Natural killer cell (primary cell): ENCODE data around the gene SLC2A4. TPM values are rescaled to one million over a fixed set of nuclear protein-coding genes. Genes with fewer than 3 reads are reported as not detected.
"Not testable (repeated sequence)": the region's sequence is repeated elsewhere in the genome, so short reads cannot be mapped to it uniquely, and the experiment has no call there.

Experiments
- ATAC-seq, 3 donors: fragments of 150-1000 bp in 2 of 3; fragments of 200-7000 bp in 1 of 3; cut with Tn5 transposase; 1 replicate in 1 of 3; 2 replicates in 2 of 3; pipeline ENCODE4 v1.10.0; 2021; ENCODE audit warnings: mild to moderate bottlenecking in 2 of 3, moderate library complexity in 2 of 3
- DNase-seq, 2 donors: peaks; one replicate each; pipeline versions ENCODE4 v3.0.0 to v3.0.0-alpha.2; 2013 to 2021; ENCODE audit warnings: mixed read lengths in 1 of 2
- H3K27ac ChIP-seq: one replicate; pipeline ENCODE4 v1.5.1; 2013; ENCODE audit warnings: mild to moderate bottlenecking, low read length
- H3K27me3 ChIP-seq: one replicate; pipeline ENCODE4 v1.6.1; 2013; ENCODE audit warnings: low read length; ENCODE audit not compliant: control insufficient read depth, insufficient read depth
- H3K36me3 ChIP-seq: one replicate; pipeline ENCODE4 v1.6.1; 2013; ENCODE audit warnings: low read length; ENCODE audit not compliant: control insufficient read depth, insufficient read depth
- H3K4me1 ChIP-seq: one replicate; pipeline ENCODE4 v1.6.1; 2013; ENCODE audit warnings: low read length; ENCODE audit not compliant: control insufficient read depth, insufficient read depth
- H3K4me3 ChIP-seq: one replicate; pipeline ENCODE4 v1.5.1; 2013; ENCODE audit warnings: low read length
- H3K9me3 ChIP-seq: one replicate; pipeline ENCODE4 v1.6.1; 2013; ENCODE audit warnings: low read length; ENCODE audit not compliant: control insufficient read depth, insufficient read depth
- H3K27ac Mint-ChIP-seq, 2 donors: one replicate each; pipeline ENCODE4 v1.8.0; 2022; ENCODE audit warnings: mild to moderate bottlenecking in 2 of 2, mixed read lengths in 2 of 2, moderate library complexity in 1 of 2
- H3K27me3 Mint-ChIP-seq, 2 donors: one replicate each; pipeline ENCODE4 v1.8.0; 2022; ENCODE audit warnings: low read depth in 2 of 2, mixed read lengths in 2 of 2
- H3K36me3 Mint-ChIP-seq: one replicate; pipeline ENCODE4 v1.8.0; 2022; ENCODE audit warnings: mixed read lengths
- H3K4me1 Mint-ChIP-seq, 2 donors: one replicate each; pipeline ENCODE4 v1.8.0; 2022; ENCODE audit warnings: mixed read lengths in 2 of 2
- H3K4me3 Mint-ChIP-seq: one replicate; pipeline ENCODE4 v1.8.0; 2022; ENCODE audit warnings: mild to moderate bottlenecking, moderate library complexity, mixed read lengths
- H3K9me3 Mint-ChIP-seq, 2 donors: one replicate each; pipeline ENCODE4 v1.8.0; 2022; ENCODE audit warnings: mixed read lengths in 2 of 2
- CTCF ChIP-seq: fragments of 200-600 bp; IDR thresholded peaks from one replicate; pipeline ENCODE4 v1.8.0; 2022; ENCODE audit warnings: antibody characterized with exemption
- WGBS: methylation state at CpG from one replicate; pipeline ENCODE4 v1.1.7; 2013; ENCODE audit warnings: missing lambda C conversion rate; ENCODE audit not compliant: insufficient coverage; 5-methylcytosine and 5-hydroxymethylcytosine counted together
- intact Hi-C: fragments of 100-400 bp; cut with micrococcal nuclease; formaldehyde crosslinking; loops from one replicate; pipeline ENCODE4 v1.14.2; 2022
- total RNA-seq, 4 donors: library from RNA; stranded (reverse); fragments of 120-200 nt in 1 of 4; gene quantifications; one replicate each; pipeline versions ENCODE4 v1.2.3 to v1.2.4, GENCODE V29; 2013 to 2022

SLC2A4 gene
- total RNA-seq, 3 donors from 2014 or later (not counting 1 experiment from before 2014, with no cell fraction given), result not detected

DNA sequence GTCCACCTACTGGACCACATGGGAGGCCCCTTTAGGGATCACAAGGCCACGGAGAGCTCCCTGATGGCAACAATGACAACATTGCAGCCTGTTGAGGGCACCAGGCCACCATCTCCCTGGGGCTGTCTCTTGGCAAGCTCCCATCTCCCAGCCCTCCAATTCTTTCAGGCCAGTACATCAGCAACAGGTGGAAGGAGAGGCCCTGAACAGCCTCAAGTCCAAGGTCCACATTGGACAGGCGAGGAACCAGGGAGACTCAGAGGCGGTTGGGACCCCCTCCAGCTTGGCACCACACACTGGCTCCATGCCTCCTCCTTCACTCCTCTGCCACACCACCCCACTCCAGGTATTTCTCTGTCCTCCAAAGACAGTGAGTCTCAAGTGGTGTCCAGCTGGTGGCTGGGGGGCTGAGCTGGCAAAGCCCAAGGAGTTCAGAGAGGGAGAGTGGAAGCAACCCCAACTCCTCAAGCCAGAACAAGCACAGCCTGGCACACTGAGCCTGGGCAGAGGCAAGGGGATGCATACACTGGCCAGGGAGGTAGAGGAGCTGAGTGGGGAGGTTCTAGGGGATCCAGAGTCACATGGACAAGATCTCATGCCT lies 53.5 kb downstream of the SLC2A4 start:
- peak overlapping the region; percentile 71 for H3K4me3 Mint-ChIP-seq
- no peak overlapping the region for H3K4me3 ChIP-seq
- ATAC-seq, result no peak
- WGBS, result 92% methylated on average over 3 of the region's 3 CpGs
- TF ChIP-seq CTCF, result no peak
- H3K27ac Mint-ChIP-seq, result peak overlapping the region; percentile 85 to 91
- no peaks in the 10 kb centered on the region for H3K27me3 ChIP-seq
- H3K9me3 Mint-ChIP-seq, result no peaks in the 10 kb centered on the region
- H3K4me1 Mint-ChIP-seq, result peaks cover 31 to 48% of the 10 kb centered on the region in 2 donors
- DNase-seq, result no peak
- no peaks in the 10 kb centered on the region for H3K36me3 Mint-ChIP-seq
- no peaks in the 10 kb centered on the region for H3K27me3 Mint-ChIP-seq
- peak overlapping the region; percentile 75 for H3K27ac ChIP-seq
- intact Hi-C loops, result no loop called here
- peaks cover 69% of the 10 kb centered on the region for H3K4me1 ChIP-seq
- peaks cover 17% of the 10 kb centered on the region for H3K36me3 ChIP-seq
- H3K9me3 ChIP-seq, result no peaks in the 10 kb centered on the region

DNA sequence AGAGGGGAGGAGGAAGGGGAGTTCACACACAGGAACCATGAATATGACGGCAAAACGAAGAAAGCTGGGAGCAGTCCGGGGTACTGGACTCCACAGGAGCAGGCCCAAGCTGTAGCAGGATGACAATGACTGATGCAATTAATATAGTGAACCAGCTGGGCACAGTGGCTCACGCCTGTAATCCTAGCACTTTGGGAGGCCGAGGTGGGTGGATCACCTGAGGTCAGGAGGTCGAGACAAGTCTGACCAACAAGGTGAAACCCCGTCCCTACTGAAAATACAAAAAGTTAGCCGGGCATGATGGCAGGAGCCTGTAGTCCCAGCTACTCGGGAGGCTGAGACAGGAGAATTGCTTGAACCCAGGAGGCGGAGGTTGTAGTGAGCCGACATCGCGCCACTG lies 54.2 kb downstream of the SLC2A4 start:
- peak overlapping the region; percentile 87 for H3K4me3 ChIP-seq
- peaks cover 22% of the 10 kb centered on the region for H3K36me3 ChIP-seq
- DNase-seq, H3K9me3 Mint-ChIP-seq, intact Hi-C loops, H3K9me3 ChIP-seq, H3K36me3 Mint-ChIP-seq, ATAC-seq, H3K27me3 ChIP-seq, H3K27me3 Mint-ChIP-seq: not testable (repeated sequence)
- H3K27ac Mint-ChIP-seq, result peak overlapping the region; percentile 85 to 91
- H3K4me1 ChIP-seq, result peaks cover 62% of the 10 kb centered on the region
- WGBS, result 79% methylated on average over 13 of the region's 13 CpGs
- H3K4me1 Mint-ChIP-seq, result peaks cover 28 to 40% of the 10 kb centered on the region in 2 donors
- H3K27ac ChIP-seq, result peak overlapping the region; percentile 75
- peak overlapping the region; percentile 92 for H3K4me3 Mint-ChIP-seq

DNA sequence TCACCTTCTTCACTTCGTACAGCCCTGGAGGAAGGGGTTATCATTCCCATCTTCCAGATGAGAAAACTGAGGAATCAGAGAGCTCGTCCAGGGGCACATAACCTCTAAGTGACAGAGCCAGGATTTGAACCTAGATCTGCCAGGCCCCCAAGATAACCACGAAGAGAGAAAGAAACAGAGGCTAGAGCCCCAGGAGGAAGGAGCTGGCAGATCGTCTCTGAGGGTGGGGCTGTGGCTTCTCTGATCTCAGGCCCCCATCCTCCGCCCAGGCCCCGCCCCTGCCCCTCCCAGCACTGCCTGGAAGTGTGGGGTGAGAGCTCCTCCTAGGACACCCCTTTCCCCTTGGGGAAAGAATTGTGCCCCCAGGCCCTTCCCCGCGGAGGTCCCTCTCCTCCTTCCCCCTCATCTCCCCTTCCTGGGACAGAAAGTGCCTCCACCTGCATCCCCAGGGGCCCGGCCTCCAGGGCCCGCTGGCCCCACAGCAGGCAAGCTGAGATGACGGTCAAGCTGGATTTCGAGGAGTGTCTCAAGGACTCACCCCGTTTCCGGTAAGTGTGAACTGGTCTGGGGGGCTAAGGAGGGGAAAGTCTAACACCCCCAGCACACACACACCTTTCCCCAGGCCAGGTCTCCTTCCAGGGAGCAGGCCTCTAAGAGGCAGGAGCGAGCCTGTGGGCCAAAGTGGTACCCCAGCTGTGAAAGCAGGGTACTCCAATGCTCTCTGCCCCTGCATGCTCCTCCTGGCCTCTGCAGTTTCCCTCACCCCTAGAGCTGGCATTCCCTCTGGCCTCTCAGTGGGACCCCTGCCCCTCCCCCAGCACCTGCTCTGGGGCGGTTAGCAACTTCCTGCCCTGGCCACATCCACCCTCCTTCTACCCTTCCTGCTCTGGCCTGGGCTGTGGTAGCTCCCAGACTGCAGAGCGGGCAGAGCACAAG lies 55.0 kb downstream of the SLC2A4 start, which contains the start of gene ACAP1:
ACAP1 (plus strand) TSS at position 290 of the 936 bp plus-strand sequence; CDS start at position 496, 206 bp downstream.
- Mint-ChIP-seq H3K27ac (peak within 1 kb of the TSS; percentile 85 to 91), H3K4me1 (peaks cover 28 to 43% of the 10 kb centered on the region in 2 donors), H3K36me3 (no peaks in the 10 kb centered on the region), H3K4me3 (peak within 1 kb of the TSS; percentile 92), H3K27me3 (no peaks in the 10 kb centered on the region), H3K9me3 (no peaks in the 10 kb centered on the region)
- intact Hi-C loops, result no loop called here
- peaks cover 66% of the 10 kb centered on the region for H3K4me1 ChIP-seq
- DNase-seq (peak; percentile 45 to 89), ATAC-seq (peak; percentile 93)
- no peaks in the 10 kb centered on the region for H3K27me3 ChIP-seq
- no peak for TF ChIP-seq CTCF
- H3K27ac ChIP-seq, result peak within 1 kb of the TSS; percentile 75
- WGBS, result under 1% methylated on average over 16 of the region's 17 CpGs
- H3K36me3 ChIP-seq, result peaks cover 30% of the 10 kb centered on the region
- no peaks in the 10 kb centered on the region for H3K9me3 ChIP-seq
- peak within 1 kb of the TSS; percentile 87 for H3K4me3 ChIP-seq

DNA sequence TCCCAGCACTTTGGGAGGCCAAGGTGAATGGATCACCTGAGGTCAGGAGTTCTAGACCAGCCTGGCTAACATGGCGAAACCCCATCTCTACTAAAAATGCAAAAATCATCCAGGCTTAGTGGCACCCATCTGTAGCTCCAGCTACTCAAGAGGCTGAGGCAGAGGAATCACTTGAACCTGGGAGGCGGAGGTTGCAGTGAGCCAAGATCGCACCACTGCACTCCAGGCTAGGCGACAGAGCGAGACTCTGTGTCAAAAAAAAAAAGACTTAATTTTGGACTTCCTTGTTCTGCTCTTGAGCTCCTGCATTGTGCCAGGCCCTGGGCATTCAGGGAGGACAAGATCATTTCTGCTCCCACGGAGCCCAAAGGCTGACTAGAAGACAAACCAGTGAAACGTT lies 56.1 kb downstream of the SLC2A4 start:
- Histone ChIP-seq H3K4me3 (peak overlapping the region; percentile 87), H3K27ac (peak overlapping the region; percentile 75), H3K4me1 (peaks cover 63% of the 10 kb centered on the region), H3K36me3 (peaks cover 40% of the 10 kb centered on the region)
- H3K36me3 Mint-ChIP-seq, intact Hi-C loops, H3K27me3 ChIP-seq, H3K9me3 ChIP-seq, H3K27me3 Mint-ChIP-seq, H3K9me3 Mint-ChIP-seq, DNase-seq, ATAC-seq: not testable (repeated sequence)
- H3K4me1 Mint-ChIP-seq, result peaks cover 28 to 45% of the 10 kb centered on the region in 2 donors
- peak overlapping the region; percentile 92 for H3K4me3 Mint-ChIP-seq
- 25% methylated on average over 7 of the region's 7 CpGs for WGBS
- H3K27ac Mint-ChIP-seq, result peak overlapping the region; percentile 85 to 91

Other genes starting within 250 kb of the SLC2A4 start
- gene SLC16A13, start 245.7 kb upstream of the SLC2A4 start, total RNA-seq, result 1 to 10 TPM; 4.8 to 7.0 (median 6.0) TPM
- 1 to 10 TPM; 1.2 to 2.5 (median 1.6) TPM for gene SLC16A11, start 237.6 kb upstream of the SLC2A4 start, total RNA-seq
- 1 to 10 TPM in 2 of 3 donors, under 1 TPM in 1; 0.54 to 2.2 (median 1.8) TPM for gene CLEC10A, start 201.5 kb upstream of the SLC2A4 start, total RNA-seq
- gene ASGR2, start 166.9 kb upstream of the SLC2A4 start, total RNA-seq, result 1 to 10 TPM in 1 of 3 donors, under 1 TPM in 1, not detected in 1; 0.88 to 2.3 TPM
- gene ASGR1, start 102.3 kb upstream of the SLC2A4 start, total RNA-seq, result 1 to 10 TPM in 1 of 3 donors, under 1 TPM in 1, not detected in 1; 0.35 to 1.4 TPM
- gene DLG4, start 61.9 kb upstream of the SLC2A4 start, total RNA-seq, result 10 to 100 TPM in 1 of 3 donors, 1 to 10 TPM in 2; 6.7 to 11.2 (median 8.6) TPM
- gene ACADVL, start 61.8 kb upstream of the SLC2A4 start, total RNA-seq, result 100 to 1,000 TPM; 439 to 637 (median 607) TPM
- gene DVL2, start 47.2 kb upstream of the SLC2A4 start, total RNA-seq, result 10 to 100 TPM; 46.5 to 66.6 (median 61.5) TPM
- gene PHF23, start 42.3 kb upstream of the SLC2A4 start, total RNA-seq, result 10 to 100 TPM; 19.3 to 32.3 (median 20.8) TPM
- 100 to 1,000 TPM; 256 to 277 (median 276) TPM for gene GABARAP, start 39.3 kb upstream of the SLC2A4 start, total RNA-seq
- 100 to 1,000 TPM; 127 to 139 (median 131) TPM for gene CTDNEP1, start 30.0 kb upstream of the SLC2A4 start, total RNA-seq
- gene ELP5, start 29.5 kb upstream of the SLC2A4 start, total RNA-seq, result 10 to 100 TPM; 30.1 to 38.5 (median 30.3) TPM
- gene CLDN7, start 19.2 kb upstream of the SLC2A4 start, total RNA-seq, result 1 to 10 TPM in 2 of 3 donors, under 1 TPM in 1; 0.99 to 1.8 (median 1.7) TPM
- gene YBX2, start 12.9 kb downstream of the SLC2A4 start, total RNA-seq, result under 1 TPM in 1 of 3 donors, not detected in 2; 0.05 TPM
- 100 to 1,000 TPM; 483 to 608 (median 492) TPM for gene EIF5A, start 25.9 kb downstream of the SLC2A4 start, total RNA-seq
- 100 to 1,000 TPM; 132 to 146 (median 133) TPM for gene GPS2, start 33.6 kb downstream of the SLC2A4 start, total RNA-seq
- gene NEURL4, start 47.6 kb downstream of the SLC2A4 start, total RNA-seq, result 10 to 100 TPM; 48.9 to 57.9 (median 51.4) TPM
- gene ACAP1, start 54.8 kb downstream of the SLC2A4 start, total RNA-seq, result 100 to 1,000 TPM; 526 to 590 (median 540) TPM
- 1 to 10 TPM; 5.6 to 9.7 (median 8.3) TPM for gene KCTD11, start 70.4 kb downstream of the SLC2A4 start, total RNA-seq
- not detected for gene TMEM95, start 73.4 kb downstream of the SLC2A4 start, total RNA-seq
- gene TNK1, start 99.4 kb downstream of the SLC2A4 start, total RNA-seq, result 1 to 10 TPM in 1 of 3 donors, under 1 TPM in 2; 0.18 to 1.7 (median 0.73) TPM
- 10 to 100 TPM; 38.2 to 57.8 (median 47.0) TPM for gene PLSCR3, start 112.8 kb downstream of the SLC2A4 start, total RNA-seq
- 10 to 100 TPM; 31.8 to 35.9 (median 34.2) TPM for gene TMEM256, start 122.4 kb downstream of the SLC2A4 start, total RNA-seq
- gene NLGN2, start 126.1 kb downstream of the SLC2A4 start, total RNA-seq, result 1 to 10 TPM; 2.8 to 3.4 (median 3.1) TPM
- gene SPEM1, start 138.6 kb downstream of the SLC2A4 start, total RNA-seq, result not detected
- gene SPEM2, start 143.9 kb downstream of the SLC2A4 start, total RNA-seq, result not detected
- gene SPEM3, start 147.1 kb downstream of the SLC2A4 start, total RNA-seq, result not detected
- gene TMEM102, start 153.7 kb downstream of the SLC2A4 start, total RNA-seq, result 1 to 10 TPM; 5.1 to 8.6 (median 7.0) TPM
- gene FGF11, start 157.8 kb downstream of the SLC2A4 start, total RNA-seq, result 1 to 10 TPM; 1.2 to 4.2 (median 1.9) TPM
- 10 to 100 TPM in 2 of 3 donors, 1 to 10 TPM in 1; 9.8 to 10.4 (median 10.2) TPM for gene CHRNB1, start 163.3 kb downstream of the SLC2A4 start, total RNA-seq
- gene ZBTB4, start 197.9 kb downstream of the SLC2A4 start, total RNA-seq, result 10 to 100 TPM; 64.0 to 72.5 (median 68.4) TPM
- gene SLC35G6, start 199.7 kb downstream of the SLC2A4 start, total RNA-seq, result not detected
- gene POLR2A, start 202.6 kb downstream of the SLC2A4 start, total RNA-seq, result 100 to 1,000 TPM; 515 to 879 (median 524) TPM